Stimulated activated CD8-positive, alpha-beta memory T cell treated with anti-CD3 and anti-CD28 coated beads, Interleukin-7, amount 100 ng/mL, for 4 hours (primary cell): Measurements from ENCODE around the gene PPP1R9A.
"Not testable (repeated sequence)": the region's sequence is repeated elsewhere in the genome, so short reads cannot be mapped to it uniquely, and the experiment has no call there.

Experiments
- DNase-seq, 2 donors: peaks; one replicate each; pipeline ENCODE4 v3.0.0-alpha.2; 2020; ENCODE audit warnings: low read depth in 2 of 2

Gene PPP1R9A

DNA sequence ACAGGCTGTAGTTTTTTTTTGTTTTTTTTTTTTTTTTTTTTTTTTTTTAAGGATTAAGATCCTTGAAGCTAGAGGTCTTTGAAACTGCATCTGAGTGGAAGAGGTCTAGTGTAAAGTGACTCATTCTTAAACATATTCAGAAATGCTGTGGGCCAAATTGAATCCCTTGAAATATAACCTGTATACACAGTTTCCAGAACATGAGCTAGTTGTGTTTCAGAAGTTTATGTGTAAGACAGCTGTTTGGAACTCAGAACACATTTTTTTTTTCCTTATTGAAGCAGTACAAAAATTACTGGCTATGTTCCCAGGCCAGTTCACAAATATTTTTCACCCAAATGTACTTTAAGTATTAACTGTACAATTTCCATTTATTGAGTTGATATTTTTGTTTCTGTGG lies 67.9 kb downstream of the PPP1R9A start:
- no peak for DNase-seq

DNA sequence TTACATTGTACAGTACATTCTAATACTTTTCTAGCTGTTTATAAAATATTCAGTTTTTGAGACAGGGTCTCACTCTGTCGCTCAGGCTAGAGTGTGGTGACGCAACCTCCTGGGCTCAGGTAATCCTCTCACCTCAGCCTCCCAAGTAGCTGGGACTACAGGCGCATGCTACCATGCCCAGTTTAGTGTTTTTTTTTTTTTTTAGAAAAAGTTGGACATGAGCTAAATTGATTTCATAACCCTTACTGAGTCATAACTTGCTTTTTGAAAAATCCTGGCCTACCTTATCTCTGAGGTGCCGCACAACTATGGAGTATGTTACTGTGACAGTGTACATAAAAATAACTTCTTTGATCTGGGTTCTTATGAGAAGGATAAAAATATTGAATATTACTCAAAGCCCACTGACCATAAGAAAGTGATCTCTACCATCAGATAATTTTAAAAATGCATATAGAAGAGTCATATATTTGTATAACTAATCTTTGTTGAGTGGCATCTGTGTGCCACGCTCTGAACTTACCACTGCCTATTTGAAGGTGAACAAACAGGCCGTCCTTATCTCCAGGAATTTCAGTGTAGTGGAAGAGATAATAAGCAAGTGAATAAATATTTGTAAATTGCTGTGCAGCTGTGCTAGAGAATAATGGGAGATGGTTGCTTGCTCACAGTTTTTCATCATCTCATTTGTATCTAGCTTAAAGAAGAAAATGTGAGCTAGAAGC lies 73.2 kb downstream of the PPP1R9A start:
- DNase-seq = no peak

DNA sequence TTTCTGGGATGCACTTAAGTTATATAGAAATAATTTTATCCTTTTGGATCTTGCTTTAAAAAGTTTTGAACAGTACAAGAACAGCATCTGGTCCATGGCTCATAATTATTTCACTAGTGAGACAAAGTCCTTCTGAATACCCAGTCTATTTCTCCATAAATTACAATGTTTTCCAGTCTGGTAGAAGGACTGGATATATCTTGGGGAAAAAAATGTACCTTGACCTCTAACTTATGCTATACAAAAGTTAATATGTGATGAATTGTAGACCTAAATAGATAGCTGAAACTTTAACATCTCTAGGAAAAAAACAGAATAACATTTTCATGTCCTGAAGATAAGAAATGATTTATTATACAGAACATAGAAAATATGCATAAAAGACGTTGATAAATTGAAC lies 88.5 kb downstream of the PPP1R9A start:
- DNase-seq = no peak

GRCh38 chr7:94996369-94996768 lies 89.0 kb downstream of the PPP1R9A start:
- no peak for DNase-seq

DNA sequence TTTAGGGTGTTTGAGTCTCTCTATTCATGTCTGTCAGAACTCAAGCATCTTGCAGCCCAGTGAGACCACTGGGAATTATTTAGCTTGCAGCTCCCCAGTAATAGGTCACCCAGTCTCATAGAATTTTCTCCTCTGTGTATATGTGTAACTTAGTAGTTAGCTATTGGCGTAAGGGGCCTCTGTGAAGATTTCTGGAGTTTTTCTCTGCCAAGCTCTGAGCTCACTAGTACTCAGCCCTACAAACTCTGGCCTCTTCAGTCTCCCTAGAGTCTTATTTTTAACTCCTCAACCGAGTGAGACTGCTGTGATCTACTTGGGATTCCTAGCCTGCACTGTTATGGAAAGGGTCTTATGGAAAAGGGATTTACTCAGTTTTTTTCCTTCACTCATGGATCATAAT lies 90.2 kb downstream of the PPP1R9A start:
- no peak for DNase-seq

DNA sequence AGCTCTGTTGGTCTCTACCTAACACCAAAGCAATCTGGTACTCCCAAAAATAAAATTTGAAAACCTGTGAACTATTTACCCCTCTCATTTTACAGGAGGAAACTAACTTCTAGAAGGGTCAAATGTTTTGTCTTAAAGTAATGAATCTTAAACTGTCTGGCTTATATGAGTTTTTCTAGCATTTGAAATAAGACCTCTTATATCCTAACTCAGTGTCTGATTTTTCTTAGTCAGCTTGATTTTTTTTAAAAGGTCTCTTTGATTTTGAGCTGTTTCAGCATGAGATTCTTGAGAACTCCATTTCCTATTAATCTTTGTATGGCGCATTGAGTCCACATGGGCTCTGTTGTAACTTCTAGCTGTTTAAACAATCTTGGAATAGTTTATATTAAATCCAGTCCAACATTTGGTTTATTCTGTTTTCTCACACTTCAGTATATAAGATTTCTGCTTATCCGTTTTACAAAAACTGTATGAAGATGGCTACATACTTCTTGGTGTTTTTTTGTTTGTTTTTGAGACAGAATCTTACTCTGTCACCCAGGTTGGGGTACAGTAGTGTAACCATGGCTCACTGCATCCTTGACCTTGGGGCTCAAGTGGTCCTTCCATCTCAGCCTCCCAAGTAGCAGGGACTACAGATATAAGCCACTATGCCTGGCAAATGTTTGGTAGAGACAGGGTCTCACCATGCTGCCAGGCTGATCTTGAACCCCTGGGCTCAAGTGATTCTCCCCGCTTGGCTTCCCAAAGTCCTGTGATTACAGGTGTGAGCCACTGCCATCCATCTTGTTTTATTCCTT lies 91.1 kb downstream of the PPP1R9A start:
- DNase-seq = no peak

DNA sequence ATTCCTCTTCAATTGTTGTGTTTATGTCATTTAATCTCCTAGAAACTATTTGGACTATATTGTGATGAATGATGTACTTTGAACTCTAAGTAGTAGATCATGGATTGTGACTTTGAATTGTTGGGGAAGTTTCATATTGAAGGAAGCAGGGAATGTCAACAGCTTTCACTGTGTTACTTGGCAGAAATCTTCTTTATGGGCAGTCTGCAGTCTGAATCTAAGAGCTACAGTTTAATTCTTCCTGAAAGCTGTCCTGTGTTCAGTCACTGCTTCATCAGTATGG lies 91.6 kb downstream of the PPP1R9A start:
- DNase-seq = no peak

DNA sequence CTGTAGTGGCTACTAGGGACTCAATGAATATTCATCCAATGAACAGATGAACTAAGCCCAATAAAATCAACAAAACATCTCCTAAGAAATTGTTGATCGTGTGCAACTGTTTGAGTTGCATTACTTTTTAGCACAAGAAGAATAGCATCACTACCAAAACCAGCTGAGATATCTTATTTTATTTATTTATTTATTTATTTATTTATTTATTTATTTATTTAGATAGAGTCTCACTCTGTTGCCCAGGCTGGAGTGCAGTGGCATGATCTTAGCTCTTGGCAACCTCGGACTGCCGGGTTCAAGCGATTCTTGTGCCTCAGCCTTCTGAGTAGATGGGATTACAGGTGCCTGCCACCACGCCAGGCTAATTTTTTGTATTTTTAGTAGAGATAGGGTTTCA lies 92.2 kb downstream of the PPP1R9A start:
- DNase-seq = not testable (repeated sequence)

- no peak for DNase-seq
Measured at GRCh38 chr7:95001258-95001657, 93.9 kb downstream of the PPP1R9A start.

GRCh38 chr7:95001815-95002561 lies 94.6 kb downstream of the PPP1R9A start:
- no peak for DNase-seq

- DNase-seq = no peak
Measured at GRCh38 chr7:95002775-95003174, 95.4 kb downstream of the PPP1R9A start.

DNA sequence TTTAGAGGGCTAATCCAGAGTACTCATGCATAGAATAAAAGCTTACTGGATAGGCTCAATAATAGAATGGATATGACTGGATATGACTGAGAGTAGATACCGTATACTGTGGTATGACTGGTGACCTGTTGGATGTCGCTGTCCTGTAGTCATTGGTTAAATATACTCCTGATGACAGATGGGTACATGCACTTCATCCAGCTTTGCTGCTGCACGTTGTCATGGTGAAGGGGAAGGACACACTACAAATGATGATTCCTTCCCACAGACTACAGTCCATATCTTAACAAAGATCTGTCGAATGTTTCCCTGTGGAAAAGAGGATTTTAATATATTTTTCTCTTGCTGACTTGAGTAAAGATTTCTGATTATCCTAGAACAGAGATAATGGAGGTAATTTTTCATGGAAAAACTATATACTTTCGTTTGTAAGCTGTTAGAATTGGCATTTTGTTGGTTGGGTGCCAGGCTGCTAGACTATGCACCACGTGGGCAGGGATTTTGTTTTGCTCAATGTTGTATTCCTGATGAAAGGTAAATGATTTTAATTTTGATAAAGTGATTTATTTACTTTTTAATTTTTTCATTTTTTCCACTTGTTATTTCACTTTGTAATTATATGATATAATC lies 97.3 kb downstream of the PPP1R9A start:
- no peak for DNase-seq

DNA sequence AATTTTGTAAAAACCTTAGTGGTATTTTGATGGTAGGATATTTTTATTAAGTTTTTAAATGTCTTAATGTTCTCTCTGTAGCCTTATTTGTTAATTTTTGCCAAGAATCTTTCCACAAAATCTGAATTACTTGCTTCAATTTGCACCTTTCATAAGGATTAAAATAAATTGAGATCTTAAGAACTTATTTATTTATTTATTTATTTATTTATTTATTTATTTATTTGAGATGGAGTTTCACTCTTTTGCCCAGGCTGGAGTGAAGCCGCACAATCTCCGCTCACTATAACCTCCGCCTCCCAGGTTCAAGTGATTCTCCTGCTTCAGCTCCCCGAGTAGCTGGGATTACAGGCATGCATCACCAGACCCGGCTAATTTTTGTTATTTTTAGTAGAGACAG lies 98.6 kb downstream of the PPP1R9A start:
- no peak for DNase-seq

- DNase-seq = not testable (repeated sequence)
Measured at GRCh38 chr7:95008773-95009172, 101.4 kb downstream of the PPP1R9A start.

- DNase-seq = no peak
Measured at GRCh38 chr7:95011146-95011928, 103.9 kb downstream of the PPP1R9A start.

DNA sequence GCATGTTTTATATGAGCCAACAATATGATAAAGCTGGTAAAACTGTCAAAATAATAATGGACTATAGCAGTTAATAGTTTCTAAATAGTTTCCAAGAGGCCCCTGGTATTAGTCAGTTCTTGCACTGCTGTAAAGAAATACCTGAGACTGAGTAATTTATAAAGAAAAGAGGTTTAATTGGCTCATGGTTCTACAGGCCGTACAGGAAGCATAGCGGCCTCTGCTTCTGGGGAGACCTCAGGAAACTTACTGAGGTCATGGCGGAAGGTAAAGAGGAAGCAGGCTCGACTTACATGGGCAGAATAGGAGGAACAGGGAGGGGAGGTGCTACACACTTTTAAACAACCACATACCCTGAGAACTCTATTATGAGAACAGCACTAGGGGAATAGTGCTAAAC lies 104.6 kb downstream of the PPP1R9A start:
- no peak for DNase-seq

GRCh38 chr7:95018021-95018420 lies 110.6 kb downstream of the PPP1R9A start:
- no peak for DNase-seq

DNA sequence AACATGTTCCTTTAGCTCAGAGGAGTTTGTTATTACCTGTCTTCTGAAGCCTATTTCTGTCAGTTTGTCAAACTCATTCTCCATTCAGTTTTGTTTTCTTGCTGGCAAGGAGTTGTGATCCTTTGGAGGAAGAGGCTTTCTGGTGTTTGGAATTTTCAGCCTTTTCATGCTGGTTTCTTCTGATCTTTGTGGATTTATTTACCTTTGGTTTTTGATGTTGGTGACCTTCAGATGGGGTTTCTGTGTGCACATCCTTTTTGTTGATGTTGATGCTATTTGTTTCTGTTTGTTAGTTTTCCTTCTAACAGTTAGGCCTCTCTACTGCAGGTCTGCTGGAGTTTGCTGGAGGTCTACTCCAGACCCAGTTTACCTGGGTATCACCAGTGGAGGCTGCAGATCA lies 118.6 kb downstream of the PPP1R9A start:
- no peak for DNase-seq

GRCh38 chr7:95026421-95027072 lies 119.2 kb downstream of the PPP1R9A start:
- DNase-seq = no peak

- DNase-seq = no peak
Measured at GRCh38 chr7:95027234-95027872, 120.0 kb downstream of the PPP1R9A start.

DNA sequence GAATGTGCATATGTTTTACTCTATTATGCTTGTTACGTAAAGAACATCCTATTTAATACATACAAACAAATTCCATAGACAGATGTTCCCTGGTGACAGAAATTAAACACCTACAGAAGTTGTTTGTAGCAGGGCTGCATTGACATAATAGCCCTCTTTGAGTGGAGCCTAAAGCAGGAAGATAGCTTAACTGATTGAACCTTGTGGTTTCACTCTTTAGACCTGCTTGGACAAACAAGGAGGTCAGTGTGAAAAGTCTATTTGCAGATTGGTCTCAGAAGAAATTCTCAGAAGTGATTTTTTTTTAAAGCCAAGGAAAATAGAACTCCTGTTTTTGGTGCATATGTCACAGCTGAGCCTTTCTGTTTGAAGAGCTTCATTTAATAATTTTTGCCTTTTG lies 121.3 kb downstream of the PPP1R9A start:
- DNase-seq = no peak
